GM12865 (cell line): ENCODE results near the gene ODAD3.
"Not testable (repeated sequence)": the region's sequence is repeated elsewhere in the genome, so short reads cannot be mapped to it uniquely, and the experiment has no call there.

Experiments used
- DNase-seq: peaks from one replicate; pipeline ENCODE4 v3.0.0; 2010; ENCODE audit warnings: low read depth
- H3K4me3 ChIP-seq: 2 replicates; pipeline ENCODE4 v1.5.1; 2011; ENCODE audit warnings: mild to moderate bottlenecking, low read depth, low read length, control low read depth
- TF ChIP-seq, protein P1 (sequence below): IDR thresholded peaks from 2 replicates; pipeline ENCODE4 v1.5.1; 2011; ENCODE audit warnings: low read length, control low read depth, low read depth, inconsistent platforms; ENCODE audit not compliant: insufficient read depth; ENCODE audit errors: missing control alignments

The ODAD3 gene

DNA sequence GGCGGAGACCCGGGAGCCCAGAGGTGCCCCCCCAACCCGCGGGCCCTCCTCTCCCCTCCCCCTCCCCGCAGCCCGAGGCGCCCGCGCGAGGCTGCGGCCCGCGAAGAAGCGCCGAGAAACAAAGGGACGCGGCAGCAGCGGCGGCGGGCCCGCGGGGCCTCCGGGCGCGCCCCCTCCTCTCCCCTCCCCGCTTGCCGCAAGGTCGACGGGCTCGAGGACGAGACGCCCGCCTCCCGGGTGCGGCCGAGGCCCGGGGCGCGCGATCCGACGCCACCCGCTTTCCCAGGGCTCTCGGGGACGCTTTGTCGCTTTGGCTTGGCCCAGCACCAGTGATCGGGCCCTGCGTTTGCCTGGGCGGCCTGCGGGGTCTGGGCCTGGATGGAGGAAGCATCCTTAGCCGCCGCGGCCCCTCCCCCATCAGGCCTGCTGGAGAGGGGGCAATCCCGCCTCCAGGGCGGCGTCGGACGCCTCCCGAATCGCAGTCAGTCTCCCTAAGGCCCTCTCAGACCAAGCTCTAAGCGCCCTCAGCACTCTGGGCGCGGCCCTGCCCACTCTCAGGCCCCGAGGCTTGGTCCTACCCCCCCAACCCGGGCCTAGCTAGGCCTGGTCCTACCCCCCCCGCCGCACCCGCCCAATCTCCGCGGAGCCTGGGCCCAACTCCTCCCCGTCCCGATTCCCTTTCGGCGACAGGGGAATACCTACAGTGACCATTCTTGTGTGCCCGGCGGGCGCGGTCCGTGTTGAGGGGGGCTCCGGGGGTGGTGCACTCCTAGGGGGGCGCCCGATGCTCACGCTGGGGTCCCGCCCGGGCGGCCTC, 45.2 kb upstream of the ODAD3 start:
- DNase-seq: no peak
- H3K4me3 ChIP-seq: no peak overlapping the region
- TF ChIP-seq, protein P1, sequence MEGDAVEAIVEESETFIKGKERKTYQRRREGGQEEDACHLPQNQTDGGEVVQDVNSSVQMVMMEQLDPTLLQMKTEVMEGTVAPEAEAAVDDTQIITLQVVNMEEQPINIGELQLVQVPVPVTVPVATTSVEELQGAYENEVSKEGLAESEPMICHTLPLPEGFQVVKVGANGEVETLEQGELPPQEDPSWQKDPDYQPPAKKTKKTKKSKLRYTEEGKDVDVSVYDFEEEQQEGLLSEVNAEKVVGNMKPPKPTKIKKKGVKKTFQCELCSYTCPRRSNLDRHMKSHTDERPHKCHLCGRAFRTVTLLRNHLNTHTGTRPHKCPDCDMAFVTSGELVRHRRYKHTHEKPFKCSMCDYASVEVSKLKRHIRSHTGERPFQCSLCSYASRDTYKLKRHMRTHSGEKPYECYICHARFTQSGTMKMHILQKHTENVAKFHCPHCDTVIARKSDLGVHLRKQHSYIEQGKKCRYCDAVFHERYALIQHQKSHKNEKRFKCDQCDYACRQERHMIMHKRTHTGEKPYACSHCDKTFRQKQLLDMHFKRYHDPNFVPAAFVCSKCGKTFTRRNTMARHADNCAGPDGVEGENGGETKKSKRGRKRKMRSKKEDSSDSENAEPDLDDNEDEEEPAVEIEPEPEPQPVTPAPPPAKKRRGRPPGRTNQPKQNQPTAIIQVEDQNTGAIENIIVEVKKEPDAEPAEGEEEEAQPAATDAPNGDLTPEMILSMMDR: no peak

DNA sequence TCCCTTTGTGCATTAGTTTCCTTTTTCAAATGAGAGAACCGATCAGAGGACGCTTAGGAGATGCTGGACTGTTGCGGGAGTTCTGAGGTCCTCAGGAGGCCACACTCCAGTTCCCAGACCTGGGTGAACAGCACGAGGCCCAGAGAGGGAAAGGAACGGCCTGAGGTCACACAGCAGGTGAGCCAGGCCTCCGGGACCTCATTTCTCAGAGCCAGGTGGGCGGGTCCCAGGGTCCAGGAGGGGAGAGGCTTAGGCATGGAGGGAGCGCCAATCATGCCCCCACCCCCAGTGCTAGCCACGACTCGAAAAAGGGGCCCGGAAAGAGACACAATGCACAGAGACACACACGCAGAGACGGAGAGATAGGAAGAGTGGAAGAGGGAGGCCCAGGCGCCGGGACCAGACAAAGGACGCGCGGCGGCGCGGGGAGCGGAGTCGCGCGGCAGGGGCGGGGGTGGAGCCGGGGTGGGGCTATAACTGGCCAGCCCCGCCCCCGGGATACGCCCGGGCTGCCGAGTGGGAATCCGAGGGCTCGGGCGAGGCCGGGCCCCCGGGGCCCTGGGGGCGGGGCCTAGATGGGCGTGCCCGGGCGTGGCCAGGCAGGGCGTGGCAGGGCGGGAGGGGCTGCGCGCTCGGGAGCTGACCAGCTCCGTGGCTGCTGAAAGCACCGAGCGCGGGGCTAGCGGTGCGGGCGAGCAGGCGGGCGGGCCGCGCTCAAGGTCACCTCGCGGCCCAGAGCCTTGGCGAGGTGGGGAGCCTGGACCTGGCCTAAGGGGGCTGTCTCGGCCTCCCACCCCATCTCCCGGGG, 44.4 kb upstream of the ODAD3 start:
- H3K4me3 ChIP-seq: no peak overlapping the region

DNA sequence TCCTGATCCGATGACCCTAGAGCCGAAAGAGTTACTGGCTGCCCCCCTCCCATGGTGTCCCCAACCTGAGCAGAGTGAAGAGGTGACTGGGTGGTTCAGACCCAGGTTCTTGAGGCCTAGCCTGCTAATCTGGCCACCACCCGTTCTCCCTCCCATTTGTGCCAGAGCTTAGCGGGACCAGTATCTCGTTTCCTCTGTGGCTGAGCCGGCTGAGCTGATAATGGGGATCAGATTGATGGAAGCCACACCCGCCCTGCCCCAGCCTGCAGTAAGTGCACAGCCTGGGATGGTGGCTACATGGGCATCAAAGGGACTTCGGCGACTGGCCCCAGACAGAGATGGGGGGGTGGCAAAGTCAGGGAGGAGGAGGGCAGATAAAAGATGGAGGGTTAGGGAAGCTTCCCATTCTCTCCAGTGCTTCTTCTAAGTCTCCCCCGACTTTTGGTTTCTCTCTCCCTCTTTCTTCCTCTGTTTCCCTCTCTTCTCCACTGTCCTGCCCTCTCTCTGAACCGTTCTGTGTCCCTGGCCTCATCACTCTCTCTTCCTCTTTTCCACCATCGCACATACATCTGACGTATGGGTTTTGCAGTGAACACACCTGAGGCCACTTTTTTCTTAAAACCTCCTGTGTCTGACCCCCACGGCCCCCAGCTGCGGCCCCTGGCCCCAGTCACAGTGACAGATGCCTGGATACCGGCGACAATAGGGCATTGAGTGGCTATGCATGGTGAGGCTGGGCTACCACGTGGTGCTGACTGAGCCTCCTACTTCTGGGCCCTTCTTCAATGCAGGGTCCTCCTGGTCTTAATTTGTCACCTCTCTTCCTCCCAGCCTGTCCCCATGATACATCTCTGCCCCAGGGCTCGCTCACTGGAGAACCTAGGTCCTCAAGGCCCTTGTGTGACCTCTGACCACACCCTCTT, 43.5 kb upstream of the ODAD3 start:
- DNase-seq: no peak
- TF ChIP-seq, protein P1: no peak
- H3K4me3 ChIP-seq: no peak overlapping the region

More for the DNA sequence above, 44.4 kb upstream of the ODAD3 start:
- TF ChIP-seq, protein P1: no peak
- DNase-seq: no peak

DNA sequence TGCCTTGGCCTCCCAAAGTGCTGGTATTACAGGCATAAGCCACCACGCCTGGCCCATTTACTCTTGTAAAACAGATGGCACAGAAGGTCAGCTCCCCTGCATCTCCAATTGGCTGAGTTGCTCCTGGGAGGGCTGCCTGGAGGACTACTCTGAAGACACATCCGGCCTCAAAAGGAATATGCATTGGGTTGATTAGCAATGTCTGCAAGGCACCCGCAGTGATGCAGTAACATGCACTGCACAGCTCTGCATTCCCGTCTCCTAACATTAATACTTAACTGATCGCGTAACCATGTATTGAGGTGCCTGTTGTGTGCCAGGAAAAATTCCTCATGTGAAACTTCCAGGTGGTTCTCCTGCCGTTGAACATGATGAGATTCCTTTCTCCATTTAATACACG, 40.9 kb upstream of the ODAD3 start:
- no peak for DNase-seq
- no peak overlapping the region for H3K4me3 ChIP-seq
- TF ChIP-seq, protein P1: no peak

DNA sequence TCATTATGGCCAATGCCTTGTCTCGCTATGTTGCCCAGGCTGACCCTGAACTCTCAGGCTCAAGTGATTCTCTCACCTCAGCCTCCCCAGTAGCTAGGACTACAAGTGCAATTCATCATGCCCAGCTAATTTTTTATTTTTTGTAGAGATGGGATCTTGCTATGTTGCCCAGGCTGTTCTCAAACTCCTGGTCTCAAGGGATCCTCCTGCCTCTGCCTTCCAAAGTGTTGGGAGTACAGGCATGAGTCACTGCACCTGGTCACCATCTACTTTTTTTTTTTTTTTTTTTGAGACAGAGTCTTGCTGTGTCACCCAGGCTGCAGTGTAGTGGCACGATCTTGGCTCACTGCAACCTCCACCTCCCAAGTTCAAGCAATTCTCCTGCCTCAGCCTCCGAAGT, 40.4 kb upstream of the ODAD3 start:
- DNase-seq, H3K4me3 ChIP-seq: not testable (repeated sequence)

DNA sequence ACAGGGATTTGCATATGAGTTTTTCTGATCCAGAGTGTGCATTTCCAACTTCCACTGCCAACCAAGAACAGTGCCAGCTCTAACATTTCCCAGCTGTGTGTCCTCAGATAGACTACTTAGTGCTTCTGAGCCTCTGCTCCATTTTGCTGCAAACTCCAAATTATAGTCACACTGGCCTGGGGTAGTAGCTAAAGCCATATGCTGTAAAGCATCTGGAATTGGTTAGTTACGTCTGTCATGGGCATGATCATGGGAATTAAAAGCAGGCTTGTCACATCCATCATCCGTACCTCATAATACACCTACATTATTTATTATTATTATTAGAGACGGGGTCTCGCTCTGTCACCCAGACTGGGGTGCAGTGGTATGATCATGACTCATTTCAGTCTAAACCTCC, 38.8 kb upstream of the ODAD3 start:
- DNase-seq: no peak
- TF ChIP-seq, protein P1: no peak
- H3K4me3 ChIP-seq: no peak overlapping the region

DNA sequence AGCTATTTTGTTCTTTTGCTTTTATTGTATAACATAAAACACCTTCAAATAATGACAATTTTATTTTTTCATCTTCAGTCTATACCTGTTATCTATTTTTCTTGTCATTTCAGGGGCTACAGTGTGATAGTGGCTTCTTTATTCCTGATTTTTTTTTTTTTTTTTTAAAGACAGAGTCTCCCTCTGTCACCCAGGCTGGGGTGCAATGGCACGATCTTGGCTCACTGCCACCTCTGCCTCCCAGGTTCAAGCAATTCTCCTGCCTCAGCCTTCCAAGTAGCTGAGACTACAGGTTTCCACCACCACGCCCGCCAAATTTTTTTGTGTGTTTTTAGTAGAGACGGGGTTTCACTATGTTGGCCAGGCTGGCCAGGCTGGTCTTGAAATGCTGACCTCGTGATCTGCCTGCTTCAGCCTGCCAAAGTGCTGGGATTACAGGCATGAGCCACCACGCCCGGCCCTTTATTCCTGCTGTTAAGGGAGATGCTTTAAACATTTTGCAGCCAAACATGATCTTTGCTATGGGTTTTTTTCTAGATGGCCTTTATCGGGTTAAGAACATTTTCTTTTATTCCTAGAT, 33.4 kb upstream of the ODAD3 start:
- not testable (repeated sequence) for H3K4me3 ChIP-seq, DNase-seq
